ENCODE results near the gene KCNQ1OT1.
A peak's percentile ranks its signal among the peaks of the same experiment; 100 is the strongest.

The KCNQ1OT1 gene

GRCh38 chr11:2699531-2700414 is at the start of gene KCNQ1OT1:
TSS of gene KCNQ1OT1 (minus strand) at chr11:2699994.
- H3K4me3 ChIP-seq (ENCODE audit: low read depth, low read length): peak within 1 kb of the TSS; percentile 74
- peak; percentile 96 for DNase-seq (ENCODE audit: low read depth)
- TF ChIP-seq, protein P1, sequence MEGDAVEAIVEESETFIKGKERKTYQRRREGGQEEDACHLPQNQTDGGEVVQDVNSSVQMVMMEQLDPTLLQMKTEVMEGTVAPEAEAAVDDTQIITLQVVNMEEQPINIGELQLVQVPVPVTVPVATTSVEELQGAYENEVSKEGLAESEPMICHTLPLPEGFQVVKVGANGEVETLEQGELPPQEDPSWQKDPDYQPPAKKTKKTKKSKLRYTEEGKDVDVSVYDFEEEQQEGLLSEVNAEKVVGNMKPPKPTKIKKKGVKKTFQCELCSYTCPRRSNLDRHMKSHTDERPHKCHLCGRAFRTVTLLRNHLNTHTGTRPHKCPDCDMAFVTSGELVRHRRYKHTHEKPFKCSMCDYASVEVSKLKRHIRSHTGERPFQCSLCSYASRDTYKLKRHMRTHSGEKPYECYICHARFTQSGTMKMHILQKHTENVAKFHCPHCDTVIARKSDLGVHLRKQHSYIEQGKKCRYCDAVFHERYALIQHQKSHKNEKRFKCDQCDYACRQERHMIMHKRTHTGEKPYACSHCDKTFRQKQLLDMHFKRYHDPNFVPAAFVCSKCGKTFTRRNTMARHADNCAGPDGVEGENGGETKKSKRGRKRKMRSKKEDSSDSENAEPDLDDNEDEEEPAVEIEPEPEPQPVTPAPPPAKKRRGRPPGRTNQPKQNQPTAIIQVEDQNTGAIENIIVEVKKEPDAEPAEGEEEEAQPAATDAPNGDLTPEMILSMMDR (IDR thresholded peaks at IDR 0.05; ENCODE audit: insufficient read depth, low read depth, low read length, missing control alignments): no peak

- TF ChIP-seq, protein P1 (IDR thresholded peaks at IDR 0.05; ENCODE audit: insufficient read depth, low read depth, low read length, missing control alignments): no peak
- H3K4me3 ChIP-seq (ENCODE audit: low read depth, low read length): no peak overlapping the region
These were observed 49.2 kb upstream of the KCNQ1OT1 start for GRCh38 chr11:2748814-2749554.

DNA sequence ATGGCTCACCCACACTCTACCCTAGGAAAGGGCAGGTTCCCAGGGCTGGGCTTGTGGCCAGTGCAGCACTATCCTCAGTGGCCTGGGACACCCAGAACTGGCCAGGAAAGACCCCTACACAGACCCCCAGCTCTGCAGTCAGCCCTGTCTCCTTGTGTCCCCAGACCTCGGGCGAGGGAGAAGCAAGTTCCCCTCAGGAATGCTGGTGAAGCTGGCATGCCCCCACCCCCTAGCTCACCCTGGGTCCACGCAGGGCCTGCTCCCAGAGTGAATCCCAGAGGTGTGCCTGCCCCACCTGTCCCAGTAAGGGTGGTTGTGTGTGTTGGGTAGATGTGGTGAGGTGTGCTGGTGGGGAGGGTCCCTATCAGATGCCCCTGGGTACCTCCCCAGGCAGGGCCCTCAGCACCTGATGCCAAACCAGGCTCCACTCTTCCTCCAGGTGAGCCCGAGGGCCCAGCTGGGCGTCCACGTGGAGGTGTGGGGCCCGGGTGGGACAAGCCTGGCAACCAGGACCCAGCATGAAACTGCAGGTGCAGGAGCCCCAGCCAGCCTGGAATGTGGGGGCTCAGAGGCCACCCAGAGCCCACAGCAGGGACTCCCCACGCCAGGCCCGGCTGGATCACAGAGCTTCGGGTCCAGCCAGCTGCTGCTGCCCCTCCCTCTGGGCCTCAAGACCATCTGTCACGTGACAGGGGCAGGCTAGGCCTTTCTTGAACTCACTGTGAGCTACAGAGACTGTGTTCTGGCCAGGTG is 48.4 kb upstream of the KCNQ1OT1 start:
- TF ChIP-seq, protein P1 (IDR thresholded peaks at IDR 0.05; ENCODE audit: insufficient read depth, low read depth, low read length, missing control alignments): no peak
- no peak overlapping the region for H3K4me3 ChIP-seq (ENCODE audit: low read depth, low read length)
- no peak for DNase-seq (ENCODE audit: low read depth)

More at GRCh38 chr11:2748814-2749554, 49.2 kb upstream of the KCNQ1OT1 start:
- no peak for DNase-seq (ENCODE audit: low read depth)

- TF ChIP-seq, protein P1 (IDR thresholded peaks at IDR 0.05; ENCODE audit: insufficient read depth, low read depth, low read length, missing control alignments): no peak
- no peak for DNase-seq (ENCODE audit: low read depth)
- H3K4me3 ChIP-seq (ENCODE audit: low read depth, low read length): no peak overlapping the region
These were observed 47.6 kb upstream of the KCNQ1OT1 start for GRCh38 chr11:2747248-2748027.

DNA sequence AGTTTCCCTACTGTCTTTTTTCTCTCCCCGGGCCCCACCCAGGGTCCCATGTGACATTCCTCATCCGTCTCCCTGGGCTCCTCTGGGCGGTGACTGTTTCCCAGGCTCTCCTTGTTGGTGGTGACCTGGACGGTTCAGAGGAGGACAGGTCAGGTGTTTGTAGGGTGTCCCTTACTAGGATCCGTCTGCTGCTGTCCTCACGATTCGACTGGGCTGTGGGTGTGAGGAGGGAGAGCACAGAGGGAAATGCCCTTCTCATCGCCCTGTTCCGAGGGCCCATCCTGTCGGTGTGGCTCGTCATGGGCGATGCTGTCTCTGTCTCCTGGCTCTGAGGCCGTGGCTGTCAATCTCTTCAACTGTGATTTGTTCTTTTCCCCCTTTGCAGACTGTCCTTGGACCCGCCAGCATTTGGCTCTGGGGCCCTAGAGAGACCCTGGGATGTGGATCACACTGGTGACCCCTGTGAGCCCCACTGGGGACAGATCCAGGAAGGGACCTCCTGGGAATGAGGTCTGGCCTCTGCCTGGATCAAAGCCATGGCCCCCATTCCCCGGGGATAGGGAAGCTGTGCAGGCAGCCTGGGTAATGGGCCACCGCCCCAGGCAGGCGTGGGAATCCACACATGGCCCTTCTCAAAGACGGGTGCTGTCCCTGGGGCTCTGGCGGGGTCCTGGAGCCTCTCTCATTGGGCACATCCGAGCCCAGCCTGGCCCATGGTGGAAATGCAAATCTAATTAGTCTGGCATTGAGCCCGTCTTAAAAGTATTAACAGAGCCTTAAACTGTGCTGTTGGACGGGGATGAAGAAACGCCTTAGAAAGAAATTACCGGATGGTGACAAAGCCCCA is 46.8 kb upstream of the KCNQ1OT1 start:
- TF ChIP-seq, protein P1 (IDR thresholded peaks at IDR 0.05; ENCODE audit: insufficient read depth, low read depth, low read length, missing control alignments): no peak
- no peak for DNase-seq (ENCODE audit: low read depth)
- no peak overlapping the region for H3K4me3 ChIP-seq (ENCODE audit: low read depth, low read length)
